H9 (cell line): ENCODE data around the gene NXPH4. TPM values are rescaled to one million over a fixed set of nuclear protein-coding genes. Genes with fewer than 3 reads are reported as not detected.

ENCODE experiments used
- DNase-seq: peaks from one replicate; pipeline ENCODE4 v3.0.0-alpha.2; 2017
- H2AFZ ChIP-seq: one replicate; pipeline ENCODE4 v1.6.1; 2013; ENCODE audit warnings: mild to moderate bottlenecking, low read length, control low read depth, moderate library complexity
- H2AK5ac ChIP-seq: 2 replicates; pipeline ENCODE4 v1.6.1; 2013; ENCODE audit warnings: low read length, control low read depth, mixed read lengths; ENCODE audit not compliant: insufficient read length
- H2BK120ac ChIP-seq: one replicate; pipeline ENCODE4 v1.6.1; 2013; ENCODE audit warnings: low read depth, mild to moderate bottlenecking, low read length, control low read depth, inconsistent platforms; ENCODE audit not compliant: poor library complexity, severe bottlenecking
- H2BK12ac ChIP-seq: 2 replicates; pipeline ENCODE4 v1.6.1; 2013; ENCODE audit warnings: low read length, control low read depth, mixed read lengths, low read depth; ENCODE audit not compliant: insufficient read length
- H2BK15ac ChIP-seq: 2 replicates; pipeline ENCODE4 v1.6.1; 2013; ENCODE audit warnings: low read depth, low read length, control low read depth
- H2BK20ac ChIP-seq: one replicate; pipeline ENCODE4 v1.6.1; 2013; ENCODE audit warnings: low read depth, mild to moderate bottlenecking, low read length, control low read depth, inconsistent platforms; ENCODE audit not compliant: poor library complexity, severe bottlenecking
- H2BK5ac ChIP-seq: 2 replicates; pipeline ENCODE4 v1.6.1; 2013; ENCODE audit warnings: low read length, control low read depth, mixed read lengths; ENCODE audit not compliant: insufficient read length
- H3K14ac ChIP-seq: 2 replicates; pipeline ENCODE4 v1.6.1; 2013; ENCODE audit warnings: low read length, control low read depth; ENCODE audit not compliant: insufficient read depth
- H3K18ac ChIP-seq: 2 replicates; pipeline ENCODE4 v1.6.1; 2013; ENCODE audit warnings: low read depth, mild to moderate bottlenecking, mixed read lengths, low read length, control low read depth; ENCODE audit not compliant: insufficient read length
- H3K23ac ChIP-seq: 2 replicates; pipeline ENCODE4 v1.6.1; 2013; ENCODE audit warnings: low read length, control low read depth, mixed read lengths, low read depth; ENCODE audit not compliant: insufficient read length
- H3K23me2 ChIP-seq: 2 replicates; pipeline ENCODE4 v1.6.1; 2013; ENCODE audit warnings: low read depth, mild to moderate bottlenecking, mixed read lengths, low read length, control low read depth; ENCODE audit not compliant: insufficient read length, poor library complexity, severe bottlenecking
- H3K27ac ChIP-seq: 2 replicates; pipeline ENCODE4 v1.5.1; 2013; ENCODE audit warnings: low read length, control low read depth, mixed read lengths, low read depth; ENCODE audit not compliant: insufficient read length
- H3K27me3 ChIP-seq: 2 replicates; pipeline ENCODE4 v1.6.1; 2013; ENCODE audit warnings: low read length, control low read depth, inconsistent platforms; ENCODE audit not compliant: insufficient read depth
- H3K4ac ChIP-seq: 2 replicates; pipeline ENCODE4 v1.6.1; 2013; ENCODE audit warnings: low read depth, mild to moderate bottlenecking, control low read depth, inconsistent platforms, low read length, moderate library complexity
- H3K4me1 ChIP-seq: 2 replicates; pipeline ENCODE4 v1.6.1; 2013; ENCODE audit warnings: low read length, control low read depth, inconsistent platforms; ENCODE audit not compliant: insufficient read depth
- H3K4me2 ChIP-seq: 2 replicates; pipeline ENCODE4 v1.6.1; 2013; ENCODE audit warnings: low read length, control low read depth, mixed read lengths; ENCODE audit not compliant: insufficient read length, insufficient read depth
- H3K56ac ChIP-seq: 2 replicates; pipeline ENCODE4 v1.6.1; 2013; ENCODE audit warnings: low read depth, mild to moderate bottlenecking, mixed read lengths, low read length, control low read depth; ENCODE audit not compliant: insufficient read length
- H3K79me1 ChIP-seq: 2 replicates; pipeline ENCODE4 v1.6.1; 2013; ENCODE audit warnings: low read depth, mild to moderate bottlenecking, moderate library complexity, low read length, control low read depth, inconsistent platforms; ENCODE audit not compliant: insufficient read depth, poor library complexity, severe bottlenecking
- H3K79me2 ChIP-seq: 2 replicates; pipeline ENCODE4 v1.6.1; 2013; ENCODE audit warnings: low read length, control low read depth, inconsistent platforms; ENCODE audit not compliant: insufficient read depth
- H3K9ac ChIP-seq: 2 replicates; pipeline ENCODE4 v1.6.1; 2013; ENCODE audit warnings: low read length, control low read depth, mixed read lengths; ENCODE audit not compliant: insufficient read length; ENCODE audit errors: extremely low read depth
- H3K9me3 ChIP-seq: one replicate; pipeline ENCODE4 v1.6.1; 2013; ENCODE audit warnings: low read depth, low read length, inconsistent platforms; ENCODE audit not compliant: control insufficient read depth
- H3T11ph ChIP-seq: one replicate; pipeline ENCODE4 v1.6.1; 2013; ENCODE audit warnings: mild to moderate bottlenecking, low read length, control low read depth, inconsistent platforms
- H4K20me1 ChIP-seq: one replicate; pipeline ENCODE4 v1.6.1; 2013; ENCODE audit not compliant: control insufficient read depth, insufficient read length, insufficient read depth
- H4K5ac ChIP-seq: 2 replicates; pipeline ENCODE4 v1.6.1; 2013; ENCODE audit warnings: low read depth, mild to moderate bottlenecking, mixed read lengths, low read length, control low read depth; ENCODE audit not compliant: insufficient read length
- H4K8ac ChIP-seq: replicated peaks from 2 replicates; pipeline ENCODE4 v1.6.1; 2013; ENCODE audit warnings: low read length, control low read depth, mixed read lengths, low read depth; ENCODE audit not compliant: insufficient read length
- H4K91ac ChIP-seq: 2 replicates; pipeline ENCODE4 v1.6.1; 2013; ENCODE audit warnings: low read depth, mild to moderate bottlenecking, moderate library complexity, mixed read lengths, low read length, control low read depth; ENCODE audit not compliant: insufficient read length
- H3K27ac Mint-ChIP-seq, 3 experiments: 2 replicates in 2 of 3; 3 replicates in 1 of 3; pipeline ENCODE4 v1.8.0; 2020 to 2021; ENCODE audit warnings: mixed read lengths in 3 of 3, mild to moderate bottlenecking in 1 of 3, moderate library complexity in 1 of 3
- H3K27me3 Mint-ChIP-seq: 2 replicates; pipeline ENCODE4 v1.8.0; 2021; ENCODE audit warnings: low read depth, mild to moderate bottlenecking, moderate library complexity, mixed read lengths
- H3K36me3 Mint-ChIP-seq, 3 experiments: 2 replicates in 2 of 3; 3 replicates in 1 of 3; pipeline ENCODE4 v1.8.0; 2020 to 2021; ENCODE audit warnings: low read depth in 3 of 3, mixed read lengths in 3 of 3; ENCODE audit not compliant: insufficient read depth in 1 of 3
- H3K4me1 Mint-ChIP-seq, 2 experiments: 2 replicates each; pipeline ENCODE4 v1.8.0; 2020; ENCODE audit warnings: mixed read lengths in 2 of 2
- H3K4me3 Mint-ChIP-seq, 2 experiments: 2 replicates in 1 of 2; 3 replicates in 1 of 2; pipeline ENCODE4 v1.8.0; 2020 to 2021; ENCODE audit warnings: mild to moderate bottlenecking in 2 of 2, mixed read lengths in 2 of 2, moderate library complexity in 1 of 2
- H3K9me3 Mint-ChIP-seq, 2 experiments: 2 replicates in 1 of 2; 3 replicates in 1 of 2; pipeline ENCODE4 v1.8.0; 2020; ENCODE audit warnings: mild to moderate bottlenecking in 2 of 2, mixed read lengths in 2 of 2, moderate library complexity in 1 of 2
- WGBS: extraction: QIAGEN DNeasy Blood & Tissue Kit; methylation state at CpG from one replicate; pipeline ENCODE4 v1.1.7; 2013; ENCODE audit warnings: missing lambda C conversion rate, low lambda C conversion rate, mixed read lengths; ENCODE audit not compliant: insufficient read length; ENCODE audit errors: extremely low coverage; 5-methylcytosine and 5-hydroxymethylcytosine counted together
- total RNA-seq: library from RNA; stranded (reverse); gene quantifications from 2 replicates; pipeline ENCODE4 v1.2.1, GENCODE V29; 2021
- TF ChIP-seq, protein P1 (sequence below): fragments of 200-600 bp; sonication (generic); conservative IDR thresholded peaks from 3 replicates; pipeline ENCODE4 v1.8.0; 2021; ENCODE audit warnings: antibody characterized with exemption, mild to moderate bottlenecking

NXPH4 gene
- total RNA-seq, 1 experiment from 2014 or later, result 2.1 TPM

GRCh38 chr12:57224973-57225679, 8.5 kb downstream of the NXPH4 start:
- H4K8ac ChIP-seq, result no peak overlapping the region
- H2AFZ ChIP-seq, result no peak overlapping the region
- peak overlapping the region; percentile 19 to 87; a peak in 4 of 5 replicates for H3K4me3 Mint-ChIP-seq
- H3K23ac ChIP-seq, result no peak overlapping the region
- WGBS, result no CpG with 5 or more reads among the region's 61 CpGs
- H2BK120ac ChIP-seq, result no peak overlapping the region
- peaks cover under 1% of the 10 kb centered on the region; the same call in 1 of the 2 replicates for H3K79me2 ChIP-seq
- H4K91ac ChIP-seq, result no peak overlapping the region
- H3T11ph ChIP-seq, result no peak overlapping the region
- H3K18ac ChIP-seq, result no peak overlapping the region
- H2BK12ac ChIP-seq, result no peak overlapping the region
- H3K9me3 ChIP-seq, result no peaks in the 10 kb centered on the region
- H3K36me3 Mint-ChIP-seq, result peaks cover 0 to 5% (median 2%) of the 10 kb centered on the region in 3 experiments; a peak in 4 of 7 replicates
- no peak overlapping the region for H3K27ac ChIP-seq
- peaks cover 56 to 69% of the 10 kb centered on the region in 2 experiments for H3K4me1 Mint-ChIP-seq
- peak overlapping the region; percentile 77 for H3K4me2 ChIP-seq
- TF ChIP-seq, protein P1, sequence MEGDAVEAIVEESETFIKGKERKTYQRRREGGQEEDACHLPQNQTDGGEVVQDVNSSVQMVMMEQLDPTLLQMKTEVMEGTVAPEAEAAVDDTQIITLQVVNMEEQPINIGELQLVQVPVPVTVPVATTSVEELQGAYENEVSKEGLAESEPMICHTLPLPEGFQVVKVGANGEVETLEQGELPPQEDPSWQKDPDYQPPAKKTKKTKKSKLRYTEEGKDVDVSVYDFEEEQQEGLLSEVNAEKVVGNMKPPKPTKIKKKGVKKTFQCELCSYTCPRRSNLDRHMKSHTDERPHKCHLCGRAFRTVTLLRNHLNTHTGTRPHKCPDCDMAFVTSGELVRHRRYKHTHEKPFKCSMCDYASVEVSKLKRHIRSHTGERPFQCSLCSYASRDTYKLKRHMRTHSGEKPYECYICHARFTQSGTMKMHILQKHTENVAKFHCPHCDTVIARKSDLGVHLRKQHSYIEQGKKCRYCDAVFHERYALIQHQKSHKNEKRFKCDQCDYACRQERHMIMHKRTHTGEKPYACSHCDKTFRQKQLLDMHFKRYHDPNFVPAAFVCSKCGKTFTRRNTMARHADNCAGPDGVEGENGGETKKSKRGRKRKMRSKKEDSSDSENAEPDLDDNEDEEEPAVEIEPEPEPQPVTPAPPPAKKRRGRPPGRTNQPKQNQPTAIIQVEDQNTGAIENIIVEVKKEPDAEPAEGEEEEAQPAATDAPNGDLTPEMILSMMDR, result peak; percentile 98
- H3K23me2 ChIP-seq, result peaks cover 25% of the 10 kb centered on the region
- no peaks in the 10 kb centered on the region; the same call in 1 of the 2 replicates for H3K4me1 ChIP-seq
- DNase-seq, result peak; percentile 91
- H3K79me1 ChIP-seq, result no peaks in the 10 kb centered on the region
- no peak overlapping the region for H2BK15ac ChIP-seq
- H3K27me3 ChIP-seq, result peaks cover 48% of the 10 kb centered on the region
- no peak overlapping the region for H2BK20ac ChIP-seq
- no peaks in the 10 kb centered on the region for H4K20me1 ChIP-seq
- H3K9ac ChIP-seq, result no peak overlapping the region
- no peak overlapping the region for H2AK5ac ChIP-seq
- H3K56ac ChIP-seq, result no peak overlapping the region
- H3K27ac Mint-ChIP-seq, result no peak overlapping the region
- H2BK5ac ChIP-seq, result no peak overlapping the region
- H3K4ac ChIP-seq, result no peak overlapping the region
- no peak overlapping the region for H3K14ac ChIP-seq
- no peaks in the 10 kb centered on the region; a peak in 2 of 5 replicates for H3K9me3 Mint-ChIP-seq
- peaks cover 80% of the 10 kb centered on the region for H3K27me3 Mint-ChIP-seq
- no peak overlapping the region for H4K5ac ChIP-seq
